Hepatocyte (in vitro differentiated cells): Measurements from ENCODE around the gene CMTM4.

Experiments
- CTCF ChIP-seq: fragments of 200-600 bp; sonication (generic); IDR thresholded peaks from 2 replicates; pipeline ENCODE4 v1.5.1; 2016; ENCODE audit warnings: antibody characterized with exemption, mild to moderate bottlenecking; ENCODE audit not compliant: poor library complexity
- EZH2 ChIP-seq: fragments of 200-600 bp; sonication (generic); IDR thresholded peaks from 2 replicates; pipeline ENCODE4 v1.6.1; 2016; ENCODE audit warnings: antibody characterized with exemption, mild to moderate bottlenecking, borderline replicate concordance
- EZH2phosphoT487 ChIP-seq: fragments of 200-600 bp; sonication (generic); IDR thresholded peaks from one replicate; pipeline ENCODE4 v1.6.1; 2018; ENCODE audit warnings: antibody characterized with exemption, mild to moderate bottlenecking, low read depth, moderate library complexity; ENCODE audit not compliant: unreplicated experiment, severe bottlenecking

- no peak for TF ChIP-seq CTCF
- TF ChIP-seq EZH2, result no peak
- no peak for TF ChIP-seq EZH2phosphoT487
Measured at GRCh38 chr16:66585481-66586239, 110.9 kb downstream of the CMTM4 start.
